ENCODE measurements around the gene SLC35B2.
A peak's percentile ranks its signal among the peaks of the same experiment; 100 is the strongest.

DNA sequence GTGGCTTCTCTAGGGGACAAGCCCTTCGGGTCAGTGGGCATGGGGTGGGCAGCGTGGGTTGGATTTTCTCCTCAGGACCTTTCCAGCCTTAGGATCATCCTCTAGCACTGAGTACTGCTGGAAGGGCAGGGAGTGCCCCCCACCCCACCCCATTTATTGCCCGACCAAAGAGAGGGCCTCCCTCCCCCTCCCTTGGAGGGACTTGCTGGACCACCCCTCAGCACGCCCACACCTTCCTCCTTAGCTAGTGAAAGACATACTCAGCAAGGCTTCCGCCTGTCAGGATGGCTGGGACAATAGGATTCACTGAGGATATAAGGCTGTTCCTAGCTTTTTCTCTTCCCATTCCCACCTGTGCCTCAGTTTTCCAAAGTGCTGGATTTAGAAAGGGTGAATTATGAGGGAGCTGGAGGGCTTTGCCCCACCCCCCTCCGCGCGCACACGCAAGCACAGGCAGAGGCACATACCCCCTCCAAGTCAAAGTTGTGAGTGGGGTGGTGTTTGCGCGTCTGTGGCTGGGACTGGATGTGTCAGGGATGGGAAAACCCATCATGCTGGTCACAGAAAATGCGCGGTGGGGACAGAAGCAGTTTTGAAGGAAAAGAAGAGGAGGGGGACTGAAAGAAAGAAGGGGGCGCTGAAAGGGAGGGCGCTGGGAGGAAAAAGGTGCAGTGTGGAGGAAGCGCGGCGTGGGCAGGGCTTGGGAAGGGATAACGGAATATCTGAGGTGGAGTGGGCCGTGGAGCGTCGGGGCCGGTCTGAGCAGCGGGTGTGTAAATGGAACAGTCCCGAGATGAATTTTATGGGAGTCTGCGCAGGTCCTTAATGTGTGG is 34.6 kb downstream of the SLC35B2 start:
- TF ChIP-seq, protein P1, sequence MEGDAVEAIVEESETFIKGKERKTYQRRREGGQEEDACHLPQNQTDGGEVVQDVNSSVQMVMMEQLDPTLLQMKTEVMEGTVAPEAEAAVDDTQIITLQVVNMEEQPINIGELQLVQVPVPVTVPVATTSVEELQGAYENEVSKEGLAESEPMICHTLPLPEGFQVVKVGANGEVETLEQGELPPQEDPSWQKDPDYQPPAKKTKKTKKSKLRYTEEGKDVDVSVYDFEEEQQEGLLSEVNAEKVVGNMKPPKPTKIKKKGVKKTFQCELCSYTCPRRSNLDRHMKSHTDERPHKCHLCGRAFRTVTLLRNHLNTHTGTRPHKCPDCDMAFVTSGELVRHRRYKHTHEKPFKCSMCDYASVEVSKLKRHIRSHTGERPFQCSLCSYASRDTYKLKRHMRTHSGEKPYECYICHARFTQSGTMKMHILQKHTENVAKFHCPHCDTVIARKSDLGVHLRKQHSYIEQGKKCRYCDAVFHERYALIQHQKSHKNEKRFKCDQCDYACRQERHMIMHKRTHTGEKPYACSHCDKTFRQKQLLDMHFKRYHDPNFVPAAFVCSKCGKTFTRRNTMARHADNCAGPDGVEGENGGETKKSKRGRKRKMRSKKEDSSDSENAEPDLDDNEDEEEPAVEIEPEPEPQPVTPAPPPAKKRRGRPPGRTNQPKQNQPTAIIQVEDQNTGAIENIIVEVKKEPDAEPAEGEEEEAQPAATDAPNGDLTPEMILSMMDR (conservative IDR thresholded peaks at IDR 0.05; ENCODE audit: low read depth in 2 of 2) = no peak
- no peak for TF ChIP-seq EZH2 (IDR thresholded peaks at IDR 0.05; ENCODE audit: low read depth, unreplicated experiment)
- TF ChIP-seq POLR2AphosphoS5 (IDR thresholded peaks at IDR 0.05; ENCODE audit: low read depth) = peak; percentile 51; the same call in 1 of the 2 replicates
- no peak for TF ChIP-seq JUNB (IDR thresholded peaks at IDR 0.05; ENCODE audit: unreplicated experiment)
- TF ChIP-seq, protein P2, sequence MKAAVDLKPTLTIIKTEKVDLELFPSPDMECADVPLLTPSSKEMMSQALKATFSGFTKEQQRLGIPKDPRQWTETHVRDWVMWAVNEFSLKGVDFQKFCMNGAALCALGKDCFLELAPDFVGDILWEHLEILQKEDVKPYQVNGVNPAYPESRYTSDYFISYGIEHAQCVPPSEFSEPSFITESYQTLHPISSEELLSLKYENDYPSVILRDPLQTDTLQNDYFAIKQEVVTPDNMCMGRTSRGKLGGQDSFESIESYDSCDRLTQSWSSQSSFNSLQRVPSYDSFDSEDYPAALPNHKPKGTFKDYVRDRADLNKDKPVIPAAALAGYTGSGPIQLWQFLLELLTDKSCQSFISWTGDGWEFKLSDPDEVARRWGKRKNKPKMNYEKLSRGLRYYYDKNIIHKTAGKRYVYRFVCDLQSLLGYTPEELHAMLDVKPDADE (IDR thresholded peaks at IDR 0.05) = no peak
- TF ChIP-seq, protein P3, sequence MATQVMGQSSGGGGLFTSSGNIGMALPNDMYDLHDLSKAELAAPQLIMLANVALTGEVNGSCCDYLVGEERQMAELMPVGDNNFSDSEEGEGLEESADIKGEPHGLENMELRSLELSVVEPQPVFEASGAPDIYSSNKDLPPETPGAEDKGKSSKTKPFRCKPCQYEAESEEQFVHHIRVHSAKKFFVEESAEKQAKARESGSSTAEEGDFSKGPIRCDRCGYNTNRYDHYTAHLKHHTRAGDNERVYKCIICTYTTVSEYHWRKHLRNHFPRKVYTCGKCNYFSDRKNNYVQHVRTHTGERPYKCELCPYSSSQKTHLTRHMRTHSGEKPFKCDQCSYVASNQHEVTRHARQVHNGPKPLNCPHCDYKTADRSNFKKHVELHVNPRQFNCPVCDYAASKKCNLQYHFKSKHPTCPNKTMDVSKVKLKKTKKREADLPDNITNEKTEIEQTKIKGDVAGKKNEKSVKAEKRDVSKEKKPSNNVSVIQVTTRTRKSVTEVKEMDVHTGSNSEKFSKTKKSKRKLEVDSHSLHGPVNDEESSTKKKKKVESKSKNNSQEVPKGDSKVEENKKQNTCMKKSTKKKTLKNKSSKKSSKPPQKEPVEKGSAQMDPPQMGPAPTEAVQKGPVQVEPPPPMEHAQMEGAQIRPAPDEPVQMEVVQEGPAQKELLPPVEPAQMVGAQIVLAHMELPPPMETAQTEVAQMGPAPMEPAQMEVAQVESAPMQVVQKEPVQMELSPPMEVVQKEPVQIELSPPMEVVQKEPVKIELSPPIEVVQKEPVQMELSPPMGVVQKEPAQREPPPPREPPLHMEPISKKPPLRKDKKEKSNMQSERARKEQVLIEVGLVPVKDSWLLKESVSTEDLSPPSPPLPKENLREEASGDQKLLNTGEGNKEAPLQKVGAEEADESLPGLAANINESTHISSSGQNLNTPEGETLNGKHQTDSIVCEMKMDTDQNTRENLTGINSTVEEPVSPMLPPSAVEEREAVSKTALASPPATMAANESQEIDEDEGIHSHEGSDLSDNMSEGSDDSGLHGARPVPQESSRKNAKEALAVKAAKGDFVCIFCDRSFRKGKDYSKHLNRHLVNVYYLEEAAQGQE (IDR thresholded peaks at IDR 0.05; ENCODE audit: unreplicated experiment) = no peak

Data from GM23338 (cell line).